CD4-positive, alpha-beta T cell (primary cell): Measurements from ENCODE around the gene CHRNA5. TPM values are rescaled to one million over a fixed set of nuclear protein-coding genes. Genes with fewer than 3 reads are reported as not detected.

Experiments
- ATAC-seq: fragments of 200-7000 bp; cut with Tn5 transposase; one replicate; pipeline ENCODE4 v1.10.0; 2022; ENCODE audit warnings: mild to moderate bottlenecking; ENCODE audit not compliant: poor library complexity
- CTCF ChIA-PET: fragments of 350-600 bp; sonication (Branson Sonifier 250); formaldehyde crosslinking; loops from one replicate; lab custom pipeline; 2021; ENCODE audit warnings: antibody characterized with exemption, inconsistent platforms; lab: Charles Lee
- POLR2A ChIA-PET: fragments of 350-600 bp; sonication (Branson Sonifier 250); formaldehyde crosslinking; loops from one replicate; lab custom pipeline; 2021; ENCODE audit warnings: antibody characterized with exemption, inconsistent platforms; lab: Charles Lee
- DNase-seq, 14 experiments: peaks; one replicate each; pipeline ENCODE4 v3.0.0-alpha.2; 2013 to 2020; ENCODE audit warnings: mixed read lengths in 2 of 14
- H3K27ac ChIP-seq, 2 donors: one replicate each; pipeline versions ENCODE4 v1.5.1 to v1.7.0; 2013; ENCODE audit warnings: low read length in 2 of 2, low read depth in 1 of 2, mild to moderate bottlenecking in 1 of 2
- H3K27me3 ChIP-seq, 2 experiments: 1 replicate in 1 of 2; 2 replicates in 1 of 2; pipeline versions ENCODE4 v1.6.1 to v1.7.0; 2013; ENCODE audit warnings: low read length in 2 of 2, control low read depth in 1 of 2, mild to moderate bottlenecking in 1 of 2, moderate library complexity in 1 of 2; ENCODE audit not compliant: insufficient read depth in 2 of 2, control insufficient read depth in 1 of 2
- H3K36me3 ChIP-seq: one replicate; pipeline ENCODE4 v1.6.1; 2013; ENCODE audit warnings: low read length, control low read depth; ENCODE audit not compliant: insufficient read depth
- H3K4me1 ChIP-seq: one replicate; pipeline ENCODE4 v1.6.1; 2013; ENCODE audit warnings: low read length, control low read depth; ENCODE audit not compliant: insufficient read depth
- H3K4me3 ChIP-seq: one replicate; pipeline ENCODE4 v1.5.1; 2013; ENCODE audit warnings: mild to moderate bottlenecking, low read length, moderate library complexity
- H3K9me3 ChIP-seq, 2 experiments: 1 replicate in 1 of 2; 2 replicates in 1 of 2; pipeline versions ENCODE4 v1.6.1 to v1.7.0; 2013; ENCODE audit warnings: low read length in 2 of 2, mild to moderate bottlenecking in 2 of 2, control low read depth in 1 of 2, moderate library complexity in 1 of 2; ENCODE audit not compliant: control insufficient read depth in 1 of 2, insufficient read depth in 1 of 2
- H3K27ac Mint-ChIP-seq: one replicate; pipeline ENCODE4 v1.8.0; 2020; ENCODE audit warnings: mixed read lengths
- H3K27me3 Mint-ChIP-seq: one replicate; pipeline ENCODE4 v1.8.0; 2021; ENCODE audit warnings: mixed read lengths
- H3K36me3 Mint-ChIP-seq: one replicate; pipeline ENCODE4 v1.8.0; 2021; ENCODE audit warnings: low read depth, mixed read lengths
- H3K4me1 Mint-ChIP-seq: one replicate; pipeline ENCODE4 v1.8.0; 2021; ENCODE audit warnings: low read depth, mixed read lengths
- H3K4me3 Mint-ChIP-seq: one replicate; pipeline ENCODE4 v1.8.0; 2020; ENCODE audit warnings: mild to moderate bottlenecking, mixed read lengths
- H3K9me3 Mint-ChIP-seq: one replicate; pipeline ENCODE4 v1.8.0; 2020; ENCODE audit warnings: mixed read lengths
- CTCF ChIP-seq: fragments of 200-600 bp; IDR thresholded peaks from one replicate; pipeline ENCODE4 v1.8.0; 2022; ENCODE audit warnings: antibody characterized with exemption, mild to moderate bottlenecking
- intact Hi-C, 2 experiments: fragments of 100-400 bp; cut with DNase I in 1 of 2; cut with micrococcal nuclease in 1 of 2; formaldehyde crosslinking; loops; one replicate each; pipeline versions ENCODE4 v1.15.1 to v1.9.0; 2023 to 2025; cut with DNase I, micrococcal nuclease
- total RNA-seq, 174 experiments: library from RNA in 2 of 174; stranded (reverse) in 2 of 174; gene quantifications; one replicate each; pipeline ENCODE4 v1.2.3 and lab custom pipeline; 2021 to 2026

The CHRNA5 gene
- total RNA-seq, 2 experiments from 2014 or later: 0.25 TPM

GRCh38 chr15:78563092-78563491 lies 2.2 kb upstream of the CHRNA5 start:
- no peak for TF ChIP-seq CTCF
- H3K4me1 ChIP-seq: peaks cover 18% of the 10 kb centered on the region
- no peak overlapping the region for H3K27ac ChIP-seq
- no peaks in the 10 kb centered on the region for H3K36me3 Mint-ChIP-seq
- ChIA-PET POLR2A (no interaction called here), CTCF (no interaction called here)
- ATAC-seq: no peak
- H3K27ac Mint-ChIP-seq: no peak overlapping the region
- H3K27me3 ChIP-seq: no peaks in the 10 kb centered on the region
- intact Hi-C loops: no loop called here
- H3K4me1 Mint-ChIP-seq: peaks cover 21% of the 10 kb centered on the region
- peaks cover 16% of the 10 kb centered on the region for H3K27me3 Mint-ChIP-seq
- H3K9me3 Mint-ChIP-seq: no peaks in the 10 kb centered on the region
- H3K9me3 ChIP-seq: no peaks in the 10 kb centered on the region
- H3K4me3 ChIP-seq: no peak overlapping the region
- H3K4me3 Mint-ChIP-seq: peak overlapping the region; percentile 21
- H3K36me3 ChIP-seq: no peaks in the 10 kb centered on the region
- no peak for DNase-seq

GRCh38 chr15:78564743-78565096 lies 600 bp upstream of the CHRNA5 start:
- POLR2A ChIA-PET: interaction anchor here (1.0 to 2.6 kb wide), 6 partner anchors 9 to 308 kb away, joined by 4 to 33 read pairs (median 6); partner anchors contain the start of genes IREB2, MORF4L1, PSMA4 and SKIC8
- Mint-ChIP-seq H3K27me3 (peaks cover 16% of the 10 kb centered on the region), H3K9me3 (no peaks in the 10 kb centered on the region), H3K4me1 (peaks cover 21% of the 10 kb centered on the region), H3K27ac (no peak overlapping the region), H3K4me3 (peak overlapping the region; percentile 96), H3K36me3 (no peaks in the 10 kb centered on the region)
- DNase-seq (no peak), ATAC-seq (no peak)
- Histone ChIP-seq H3K4me3 (peak overlapping the region; percentile 67), H3K9me3 (no peaks in the 10 kb centered on the region), H3K27me3 (no peaks in the 10 kb centered on the region), H3K36me3 (no peaks in the 10 kb centered on the region), H3K4me1 (peaks cover 18% of the 10 kb centered on the region), H3K27ac (no peak overlapping the region)
- no peak for TF ChIP-seq CTCF
- intact Hi-C loops: loop anchor here (1.0 to 2.0 kb wide), 2 partner anchors 24 kb away; partner anchors contain the start of gene PSMA4 (in 2 of the 2)
- CTCF ChIA-PET: no interaction called here

GRCh38 chr15:78565951-78566774 lies 843 bp downstream of the CHRNA5 start:
- no peaks in the 10 kb centered on the region for H3K36me3 ChIP-seq
- H3K9me3 Mint-ChIP-seq: no peaks in the 10 kb centered on the region
- DNase-seq: peak in 2 of 14 experiments; percentile 12 to 19
- H3K27me3 ChIP-seq: no peaks in the 10 kb centered on the region
- H3K36me3 Mint-ChIP-seq: no peaks in the 10 kb centered on the region
- no peak overlapping the region for H3K27ac ChIP-seq
- peak overlapping the region; percentile 67 for H3K4me3 ChIP-seq
- CTCF ChIA-PET: no interaction called here
- peaks cover 21% of the 10 kb centered on the region for H3K4me1 Mint-ChIP-seq
- H3K4me3 Mint-ChIP-seq: peak overlapping the region; percentile 89
- H3K27ac Mint-ChIP-seq: no peak overlapping the region
- ATAC-seq: no peak
- H3K4me1 ChIP-seq: peaks cover 18% of the 10 kb centered on the region
- H3K27me3 Mint-ChIP-seq: peaks cover 21% of the 10 kb centered on the region
- TF ChIP-seq CTCF: no peak
- no peaks in the 10 kb centered on the region for H3K9me3 ChIP-seq
- POLR2A ChIA-PET: interaction anchor here (0.6 to 2.6 kb wide), 7 partner anchors 14 to 307 kb away, joined by 3 to 33 read pairs (median 5); partner anchors contain the start of genes IREB2, MORF4L1, PSMA4 and SKIC8
- intact Hi-C loops: loop anchor here (1.0 to 2.0 kb wide), 2 partner anchors 25 to 26 kb away; partner anchors contain the start of gene PSMA4 (in 2 of the 2)
